Ramos (cell line): Measurements from ENCODE around the gene CBFB.
"Not testable (repeated sequence)": the region's sequence is repeated elsewhere in the genome, so short reads cannot be mapped to it uniquely, and the experiment has no call there.

Experiments
- in situ Hi-C: fragments of 300-500 bp; cut with MboI; formaldehyde crosslinking; loops from one replicate; pipeline ENCODE4 v1.14.3; 2022; ENCODE audit warnings: low sequenced_read_pairs; ENCODE audit not compliant: unreplicated experiment

The CBFB gene

GRCh38 chr16:67028696-67029253 is at the start of gene CBFB:
Gene CBFB, plus strand, starts transcription at chr16:67029149. Its CDS starts 259 bp downstream, at chr16:67029408.
- in situ Hi-C loops = no loop called here

- in situ Hi-C loops = no loop called here
These were observed 45.9 kb upstream of the CBFB start for GRCh38 chr16:66983033-66983432.

- in situ Hi-C loops = no loop called here
These were observed 44.0 kb upstream of the CBFB start for GRCh38 chr16:66984892-66985311.

- in situ Hi-C loops = no loop called here
These were observed 42.4 kb upstream of the CBFB start for GRCh38 chr16:66986559-66986958.

- in situ Hi-C loops = no loop called here
These were observed 40.7 kb upstream of the CBFB start, which contains the start of gene CES4A for GRCh38 chr16:66988197-66988788. Gene CES4A, plus strand, starts transcription at chr16:66988589. Its CDS starts 184 bp downstream, at chr16:66988773.

GRCh38 chr16:66991545-66992077 is 37.3 kb upstream of the CBFB start:
- in situ Hi-C loops = no loop called here

- in situ Hi-C loops = not testable (repeated sequence)
These were observed 35.4 kb upstream of the CBFB start for GRCh38 chr16:66993558-66993957.

GRCh38 chr16:66996324-66996982 is 32.5 kb upstream of the CBFB start:
- in situ Hi-C loops = no loop called here

- in situ Hi-C loops = no loop called here
These were observed 32.0 kb upstream of the CBFB start for GRCh38 chr16:66996983-66997358.

- in situ Hi-C loops = no loop called here
These were observed 28.3 kb upstream of the CBFB start for GRCh38 chr16:67000384-67001351.

- in situ Hi-C loops = no loop called here
These were observed 27.2 kb upstream of the CBFB start for GRCh38 chr16:67001726-67002125.

GRCh38 chr16:67006930-67007658 is 21.9 kb upstream of the CBFB start:
- in situ Hi-C loops = no loop called here

- in situ Hi-C loops = no loop called here
These were observed 19.8 kb upstream of the CBFB start for GRCh38 chr16:67009158-67009557.

- in situ Hi-C loops = no loop called here
These were observed 17.7 kb upstream of the CBFB start for GRCh38 chr16:67011274-67011673.

GRCh38 chr16:67013233-67013822 is 15.6 kb upstream of the CBFB start:
- in situ Hi-C loops = no loop called here

GRCh38 chr16:67013823-67014633 is 14.9 kb upstream of the CBFB start:
- in situ Hi-C loops = no loop called here

- in situ Hi-C loops = loop anchor here (5.0 kb wide), 1 partner anchor 133 kb away; no protein-coding TSS in a partner anchor
These were observed 14.2 kb upstream of the CBFB start for GRCh38 chr16:67014634-67015312.

- in situ Hi-C loops = loop anchor here (5.0 kb wide), 1 partner anchor 132 kb away; no protein-coding TSS in a partner anchor
These were observed 13.6 kb upstream of the CBFB start for GRCh38 chr16:67015313-67015731.
